GM19463 (cell line): ENCODE data around the gene RFFL.
"Not testable (repeated sequence)": the region's sequence is repeated elsewhere in the genome, so short reads cannot be mapped to it uniquely, and the experiment has no call there.

ENCODE experiments used
- ATAC-seq: cut with Tn5 transposase; IDR thresholded peaks from one replicate; pipeline ENCODE4 v1.9.1; 2021; ENCODE audit warnings: mild to moderate bottlenecking, moderate library complexity; ENCODE audit not compliant: unreplicated experiment

Gene RFFL

GRCh38 chr17:35011671-35012216 is 51.8 kb downstream of the RFFL start:
- ATAC-seq = no peak

- no peak for ATAC-seq
These were observed 53.4 kb downstream of the RFFL start for GRCh38 chr17:35010093-35010492.

DNA sequence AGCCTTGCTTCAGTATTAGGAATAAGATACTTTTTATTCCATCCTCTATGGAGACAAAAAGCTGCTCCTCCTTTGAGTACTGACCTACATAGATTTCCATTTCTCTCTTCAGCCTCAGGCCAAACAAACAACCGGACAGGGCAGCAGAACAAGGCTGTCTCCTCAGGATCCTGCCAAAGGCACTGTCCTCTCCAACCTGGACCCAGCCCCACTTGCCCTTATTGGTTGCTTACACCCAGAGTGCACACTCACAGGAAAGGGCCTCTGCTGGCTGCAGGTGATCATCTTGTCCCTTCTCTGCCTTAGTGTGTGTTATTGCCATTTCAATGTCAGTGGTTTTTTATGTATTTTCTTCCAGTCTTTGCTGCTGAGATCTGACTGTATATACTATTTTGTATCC is 56.5 kb downstream of the RFFL start:
- no peak for ATAC-seq

DNA sequence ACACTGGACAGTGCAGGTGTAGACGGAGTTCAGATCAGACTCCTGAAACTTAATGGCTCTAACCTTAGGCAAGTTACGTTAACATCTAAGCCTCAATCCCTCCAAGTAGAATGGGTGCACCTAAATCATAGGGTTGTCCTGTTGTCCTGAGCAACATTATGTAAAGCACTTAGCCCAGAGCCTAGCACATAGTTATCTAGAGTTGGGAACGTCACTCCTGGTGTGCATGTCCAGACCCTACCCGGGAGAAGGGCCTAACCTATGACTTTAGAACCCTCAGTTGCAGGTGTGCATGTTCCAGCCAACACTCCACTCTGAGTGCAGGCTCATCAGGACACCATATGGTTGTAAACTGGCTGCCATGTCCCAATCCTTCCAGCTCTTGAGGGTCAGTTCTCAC is 57.2 kb downstream of the RFFL start:
- ATAC-seq = no peak

- no peak for ATAC-seq
These were observed 59.7 kb downstream of the RFFL start for GRCh38 chr17:35003778-35004177.

DNA sequence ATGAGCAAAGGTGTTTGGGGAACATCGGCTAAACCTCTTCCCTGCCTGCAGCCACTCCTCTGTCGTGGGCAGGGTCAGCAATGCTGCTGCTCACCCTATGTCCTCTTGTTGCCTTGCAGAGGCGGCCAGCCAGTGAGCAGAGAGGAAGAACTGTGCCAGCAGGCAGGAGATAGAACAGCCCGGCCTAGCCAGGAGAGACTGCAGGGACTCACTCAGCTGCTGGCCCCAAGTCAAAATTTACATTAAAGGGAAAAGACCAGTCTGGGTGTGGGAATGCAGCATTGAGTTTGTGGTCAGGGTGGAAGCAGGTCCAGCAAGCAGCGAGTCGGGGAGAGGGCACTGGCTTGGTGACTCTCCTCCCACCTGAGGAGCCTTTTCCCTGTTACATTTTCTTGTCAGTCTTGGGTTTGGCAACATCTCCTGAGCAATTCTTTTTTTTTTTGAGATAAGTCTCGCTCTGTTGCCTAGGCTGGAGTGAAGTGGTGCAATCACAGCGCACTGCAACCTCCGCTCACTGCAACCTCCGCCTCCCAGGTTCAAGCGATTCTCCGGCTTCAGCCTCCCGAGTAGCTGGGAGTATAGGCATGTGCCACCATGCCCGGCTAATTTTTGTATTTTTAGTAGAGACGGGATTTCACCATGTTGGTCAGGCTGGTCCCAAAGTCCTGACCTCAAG is 60.5 kb downstream of the RFFL start:
- no peak for ATAC-seq

GRCh38 chr17:35001549-35001948 is 62.0 kb downstream of the RFFL start:
- no peak for ATAC-seq

GRCh38 chr17:35000965-35001364 is 62.5 kb downstream of the RFFL start:
- not testable (repeated sequence) for ATAC-seq

GRCh38 chr17:34999456-34999855 is 64.1 kb downstream of the RFFL start:
- ATAC-seq = no peak

GRCh38 chr17:34998205-34998604 is 65.3 kb downstream of the RFFL start:
- no peak for ATAC-seq

DNA sequence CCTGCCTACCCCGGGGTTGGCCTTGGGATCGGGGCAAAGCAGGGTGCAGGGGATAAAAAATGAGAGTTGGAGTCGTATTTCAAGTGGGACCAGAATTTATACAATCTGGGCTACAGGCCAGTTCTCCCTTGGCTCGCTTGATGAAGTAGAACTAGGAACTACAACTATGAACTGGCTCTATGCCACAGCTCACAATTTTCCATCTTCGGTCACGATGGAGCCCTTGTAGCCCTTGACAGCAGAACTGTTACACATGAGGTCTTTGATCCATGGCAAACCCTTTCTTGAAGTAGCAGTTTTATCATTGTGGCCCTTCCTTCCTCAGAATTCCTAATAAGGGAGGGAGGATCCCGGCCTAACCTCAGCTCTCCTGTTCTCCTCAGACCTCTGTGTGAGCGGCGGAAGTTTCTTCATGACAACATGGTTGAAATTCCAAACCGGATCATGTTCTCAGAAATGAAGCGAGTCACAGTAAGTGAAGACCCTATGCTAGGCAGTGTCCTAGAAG is 66.1 kb downstream of the RFFL start:
- no peak for ATAC-seq

GRCh38 chr17:34996422-34997285 is 66.9 kb downstream of the RFFL start:
- no peak for ATAC-seq

GRCh38 chr17:34993031-34993430 is 70.5 kb downstream of the RFFL start:
- ATAC-seq = no peak

DNA sequence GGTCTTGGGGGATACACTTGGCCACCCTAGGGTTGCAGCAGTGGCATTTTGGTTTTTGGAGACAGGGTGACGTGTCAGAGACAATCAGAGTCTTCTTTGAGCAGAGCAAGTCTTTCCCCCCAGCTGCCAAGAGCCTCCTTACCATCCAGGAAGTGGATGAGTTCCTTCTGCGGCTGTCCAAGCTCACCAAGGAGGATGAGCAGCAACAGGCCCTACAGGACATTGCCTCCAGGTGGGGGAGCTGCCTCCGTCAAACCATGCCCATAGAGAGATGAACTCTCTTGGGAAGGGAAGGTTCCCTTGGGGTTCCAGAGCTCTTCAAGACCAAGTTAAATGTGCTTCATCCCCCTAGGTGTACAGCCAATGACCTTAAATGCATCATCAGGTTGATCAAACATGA is 71.9 kb downstream of the RFFL start:
- ATAC-seq = no peak

GRCh38 chr17:34990921-34991365 is 72.6 kb downstream of the RFFL start:
- ATAC-seq = no peak

- no peak for ATAC-seq
These were observed 74.0 kb downstream of the RFFL start for GRCh38 chr17:34989473-34989872.

GRCh38 chr17:34988644-34989043 is 74.9 kb downstream of the RFFL start:
- ATAC-seq = no peak

DNA sequence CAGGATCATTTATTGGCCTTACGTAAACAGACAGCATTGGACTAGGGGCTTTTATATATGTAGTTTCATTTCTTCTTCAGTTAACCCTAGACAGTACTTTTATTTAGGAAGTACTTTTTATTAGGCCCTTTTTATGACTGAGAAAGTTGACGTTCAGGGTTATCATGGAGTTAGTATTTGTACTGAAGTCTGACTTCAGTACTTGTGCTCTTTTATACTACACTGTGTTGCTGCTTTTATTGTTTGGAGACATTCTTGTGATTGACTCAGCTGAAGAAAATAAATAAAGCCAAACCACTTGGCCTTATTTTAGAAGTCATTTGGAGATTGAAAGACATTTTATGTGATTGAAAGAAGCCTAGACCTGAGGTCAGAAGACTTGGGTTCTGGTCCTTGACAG is 76.3 kb downstream of the RFFL start:
- ATAC-seq = no peak

- ATAC-seq = no peak
These were observed 81.8 kb downstream of the RFFL start for GRCh38 chr17:34981538-34982241.

- peak; percentile 84 for ATAC-seq
These were observed 82.6 kb downstream of the RFFL start for GRCh38 chr17:34980681-34981537.
